Thyroid gland (tissue), 4 donors: ENCODE results near the gene CXCR1.

Experiments used
- CTCF ChIP-seq, 6 experiments: fragments of 200-600 bp in 3 of 6; fragments of 450-650 bp in 3 of 6; sonication (generic) in 3 of 6; IDR thresholded peaks; one replicate each; pipeline ENCODE4 v1.5.1; 2016 to 2019; ENCODE audit warnings: antibody characterized with exemption in 6 of 6, mild to moderate bottlenecking in 2 of 6, inconsistent platforms in 1 of 6, moderate library complexity in 1 of 6
- POLR2A ChIP-seq, 2 donors: fragments of 450-650 bp; IDR thresholded peaks; one replicate each; pipeline ENCODE4 v1.6.1; 2017; ENCODE audit warnings: antibody characterized with exemption in 2 of 2, mild to moderate bottlenecking in 2 of 2, moderate library complexity in 1 of 2

GRCh38 chr2:218168635-218169462, 2.1 kb upstream of the CXCR1 start:
- TF ChIP-seq CTCF (IDR thresholded peaks at IDR 0.05) (peak in 5 of 6 experiments; percentile 38 to 76 (median 41)), POLR2A (IDR thresholded peaks at IDR 0.05) (no peak)
